GM23248 (cell line): ENCODE results near the gene GSDME. TPM values are rescaled to one million over a fixed set of nuclear protein-coding genes. Genes with fewer than 3 reads are reported as not detected.

Experiments used
- DNase-seq: peaks from one replicate; pipeline ENCODE4 v3.0.0-alpha.2; 2015
- H2AFZ ChIP-seq: fragments of 200-600 bp; sonication (generic); 2 replicates; pipeline ENCODE4 v1.6.1; 2016; ENCODE audit warnings: antibody characterized with exemption
- H3F3A ChIP-seq: fragments of 200-600 bp; sonication (generic); 2 replicates; pipeline ENCODE4 v1.6.1; 2016; ENCODE audit warnings: mild to moderate bottlenecking, antibody characterized with exemption, mixed run types; ENCODE audit not compliant: insufficient read depth
- H3K27ac ChIP-seq: fragments of 200-600 bp; sonication (generic); 2 replicates; pipeline ENCODE4 v1.5.1; 2016; ENCODE audit warnings: mild to moderate bottlenecking
- H3K27me3 ChIP-seq: fragments of 200-600 bp; sonication (generic); replicated peaks from 2 replicates; pipeline ENCODE4 v1.6.1; 2016; ENCODE audit warnings: mild to moderate bottlenecking; ENCODE audit not compliant: insufficient read depth
- H3K36me3 ChIP-seq: fragments of 200-600 bp; sonication (generic); 2 replicates; pipeline ENCODE4 v1.6.1; 2016; ENCODE audit warnings: low read depth, mild to moderate bottlenecking
- H3K4me1 ChIP-seq: fragments of 200-600 bp; sonication (generic); 2 replicates; pipeline ENCODE4 v1.6.1; 2016; ENCODE audit warnings: mild to moderate bottlenecking; ENCODE audit not compliant: insufficient read depth
- H3K4me2 ChIP-seq: fragments of 200-600 bp; sonication (generic); one replicate; pipeline ENCODE4 v1.6.1; 2016; ENCODE audit warnings: mild to moderate bottlenecking; ENCODE audit not compliant: unreplicated experiment
- H3K4me3 ChIP-seq: fragments of 200-600 bp; sonication (generic); 2 replicates; pipeline ENCODE4 v1.5.1; 2016; ENCODE audit warnings: mild to moderate bottlenecking
- H3K79me2 ChIP-seq: fragments of 200-600 bp; sonication (generic); 2 replicates; pipeline ENCODE4 v1.6.1; 2016; ENCODE audit warnings: mild to moderate bottlenecking; ENCODE audit not compliant: insufficient read depth
- H3K9ac ChIP-seq: fragments of 200-600 bp; sonication (generic); 2 replicates; pipeline ENCODE4 v1.6.1; 2016; ENCODE audit warnings: mild to moderate bottlenecking
- H3K9me2 ChIP-seq: fragments of 200-600 bp; sonication (generic); 2 replicates; pipeline ENCODE4 v1.6.1; 2016; ENCODE audit warnings: mixed run types, mild to moderate bottlenecking, moderate library complexity; ENCODE audit not compliant: insufficient read depth
- H3K9me3 ChIP-seq: fragments of 200-600 bp; sonication (generic); one replicate; pipeline ENCODE4 v1.6.1; 2017; ENCODE audit warnings: low read depth
- H4K20me1 ChIP-seq: fragments of 200-600 bp; sonication (generic); 2 replicates; pipeline ENCODE4 v1.6.0; 2016; ENCODE audit not compliant: insufficient read depth
- EZH2 ChIP-seq: fragments of 200-600 bp; sonication (generic); IDR thresholded peaks from 2 replicates; pipeline ENCODE4 v1.6.1; 2018; ENCODE audit warnings: antibody characterized with exemption, mild to moderate bottlenecking; ENCODE audit not compliant: insufficient read depth, poor library complexity, severe bottlenecking
- EZH2phosphoT487 ChIP-seq: fragments of 200-600 bp; sonication (generic); IDR thresholded peaks from 2 replicates; pipeline ENCODE4 v1.6.1; 2018; ENCODE audit warnings: antibody characterized with exemption, moderate library complexity, mild to moderate bottlenecking, low read depth; ENCODE audit not compliant: insufficient read depth
- WGBS, 2 experiments: methylation state at CpG; one replicate each; pipeline ENCODE4 v1.1.6; 2015 to 2017; ENCODE audit warnings: low lambda C conversion rate in 2 of 2, low coverage in 1 of 2; ENCODE audit errors: missing lambda C conversion rate in 2 of 2; 5-methylcytosine and 5-hydroxymethylcytosine counted together
- in situ Hi-C: fragments of 300-500 bp; cut with MboI; formaldehyde crosslinking; loops from 2 replicates; pipeline ENCODE4 v1.15.0; 2020
- polyA plus RNA-seq: library from polyadenylated mRNA; unstranded; fragments of >200 nt; fragmentation: Nextera tagmentation; extraction: Ambion mirVana; gene quantifications from 2 replicates; pipeline ENCODE4 v1.2.1, GENCODE V29; 2016
- total RNA-seq: library from RNA; depleted of rRNA; stranded (reverse); fragments of >200 nt; shearing (Covaris generic); gene quantifications from 2 replicates; pipeline ENCODE4 v1.2.3, GENCODE V29; 2014

GSDME gene
- total and polyA plus RNA-seq, 2 experiments from 2014 or later = 39.4 to 49.4 TPM

DNA sequence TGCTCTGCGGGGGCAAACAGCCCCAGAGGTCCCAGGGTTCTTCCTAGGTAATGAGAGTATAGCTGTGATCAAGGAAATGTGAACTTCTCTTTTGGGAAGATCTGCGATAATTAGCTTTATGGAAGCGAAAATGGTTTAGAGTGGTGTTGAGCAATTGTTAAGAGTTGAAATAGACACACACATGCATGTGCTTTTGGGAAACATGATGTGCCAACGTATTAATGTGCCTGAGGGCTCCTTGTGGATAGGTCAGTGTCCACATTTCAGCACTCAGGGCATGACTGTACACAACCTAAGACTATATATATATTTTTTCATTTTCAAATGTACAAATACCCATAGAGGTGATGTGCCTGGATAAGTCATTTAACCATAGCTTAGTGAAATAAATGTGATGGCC is 67.0 kb downstream of the GSDME start:
- H3K4me3 ChIP-seq = no peak overlapping the region
- no peak overlapping the region for H3K4me2 ChIP-seq
- H3K27ac ChIP-seq = no peak overlapping the region
- in situ Hi-C loops = no loop called here
- H3K36me3 ChIP-seq = no peaks in the 10 kb centered on the region
- no peak overlapping the region for H3K9ac ChIP-seq
- no peak for DNase-seq
- no peaks in the 10 kb centered on the region for H3K4me1 ChIP-seq
- TF ChIP-seq EZH2 (no peak), EZH2phosphoT487 (no peak)
- no peaks in the 10 kb centered on the region for H3K9me3 ChIP-seq
- WGBS, 2 experiments = 96 to 99% methylated on average over 4 of the region's 4 CpGs
- H3K27me3 ChIP-seq = no peaks in the 10 kb centered on the region
- no peak overlapping the region for H2AFZ ChIP-seq
- H4K20me1 ChIP-seq = no peaks in the 10 kb centered on the region
- H3K9me2 ChIP-seq = no peaks in the 10 kb centered on the region
- no peaks in the 10 kb centered on the region for H3F3A ChIP-seq
- no peaks in the 10 kb centered on the region for H3K79me2 ChIP-seq

DNA sequence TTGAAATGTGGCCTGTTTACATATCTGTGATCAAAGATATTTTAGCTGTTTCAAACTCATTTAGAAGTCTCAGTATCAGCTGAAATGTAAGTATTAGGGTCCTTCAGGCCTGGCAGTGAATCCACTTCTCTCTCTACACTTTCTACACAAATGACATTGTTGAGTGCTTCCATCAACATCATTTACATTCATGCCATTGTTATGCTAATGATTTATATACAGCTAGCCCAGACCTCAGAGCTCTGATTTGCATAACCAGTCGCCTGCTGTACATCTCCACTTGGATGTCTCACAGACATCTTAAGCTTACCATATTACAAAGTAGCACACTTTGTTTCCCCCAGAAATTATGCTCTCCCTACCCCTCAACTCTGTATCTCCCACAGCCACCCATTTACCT is 71.6 kb downstream of the GSDME start:
- Histone ChIP-seq H3K4me1 (no peaks in the 10 kb centered on the region), H3K27ac (no peak overlapping the region), H3K4me2 (no peak overlapping the region), H3K27me3 (no peaks in the 10 kb centered on the region), H3K36me3 (no peaks in the 10 kb centered on the region), H3K9ac (no peak overlapping the region), H3K9me3 (no peaks in the 10 kb centered on the region), H3F3A (no peaks in the 10 kb centered on the region), H3K9me2 (no peaks in the 10 kb centered on the region), H2AFZ (no peak overlapping the region), H3K79me2 (no peaks in the 10 kb centered on the region), H3K4me3 (no peak overlapping the region), H4K20me1 (no peaks in the 10 kb centered on the region)
- WGBS, 2 experiments = 100% methylated on average over 1 of the region's 1 CpG
- no peak for TF ChIP-seq EZH2phosphoT487
- in situ Hi-C loops = no loop called here
- DNase-seq = no peak

- Histone ChIP-seq H3K9me3 (no peaks in the 10 kb centered on the region), H3K9me2 (no peaks in the 10 kb centered on the region), H3F3A (peaks cover 13% of the 10 kb centered on the region; the same call in 1 of the 2 replicates), H2AFZ (no peak overlapping the region), H3K4me2 (no peak overlapping the region), H3K4me3 (no peak overlapping the region), H4K20me1 (no peaks in the 10 kb centered on the region), H3K27me3 (no peaks in the 10 kb centered on the region), H3K27ac (no peak overlapping the region), H3K4me1 (peaks cover 14% of the 10 kb centered on the region), H3K36me3 (no peaks in the 10 kb centered on the region), H3K9ac (no peak overlapping the region), H3K79me2 (0 out of 2 replicates have a peak, but pooled peaks cover 4% of the 10 kb centered on the region)
- no peak for TF ChIP-seq EZH2
- no peak for TF ChIP-seq EZH2phosphoT487
- DNase-seq = no peak
- in situ Hi-C loops = loop anchor here (25.0 kb wide), 2 partner anchors 258 to 1108 kb away; no protein-coding TSS in a partner anchor
Measured at GRCh38 chr7:24670782-24671181, 86.5 kb downstream of the GSDME start.

- no peak overlapping the region for H3K9ac ChIP-seq
- no peak for DNase-seq
- in situ Hi-C loops = loop anchor here (25.0 kb wide), 2 partner anchors 258 to 1108 kb away; no protein-coding TSS in a partner anchor
- no peaks in the 10 kb centered on the region for H4K20me1 ChIP-seq
- TF ChIP-seq EZH2phosphoT487 (no peak), EZH2 (no peak)
- H2AFZ ChIP-seq = 0 out of 2 replicates have a peak overlapping the region, but pooled peaks have one; percentile 16
- no peaks in the 10 kb centered on the region for H3K9me2 ChIP-seq
- H3K9me3 ChIP-seq = no peaks in the 10 kb centered on the region
- 0 out of 2 replicates have a peak, but pooled peaks cover 4% of the 10 kb centered on the region for H3K79me2 ChIP-seq
- H3K4me1 ChIP-seq = peaks cover 14% of the 10 kb centered on the region
- peaks cover 13% of the 10 kb centered on the region; the same call in 1 of the 2 replicates for H3F3A ChIP-seq
- H3K27ac ChIP-seq = no peak overlapping the region
- H3K4me2 ChIP-seq = no peak overlapping the region
- no peaks in the 10 kb centered on the region for H3K36me3 ChIP-seq
- H3K4me3 ChIP-seq = no peak overlapping the region
- H3K27me3 ChIP-seq = no peaks in the 10 kb centered on the region
Measured at GRCh38 chr7:24669971-24670591, 87.2 kb downstream of the GSDME start.
